ENCODE results near the gene ONECUT3.

The ONECUT3 gene

DNA sequence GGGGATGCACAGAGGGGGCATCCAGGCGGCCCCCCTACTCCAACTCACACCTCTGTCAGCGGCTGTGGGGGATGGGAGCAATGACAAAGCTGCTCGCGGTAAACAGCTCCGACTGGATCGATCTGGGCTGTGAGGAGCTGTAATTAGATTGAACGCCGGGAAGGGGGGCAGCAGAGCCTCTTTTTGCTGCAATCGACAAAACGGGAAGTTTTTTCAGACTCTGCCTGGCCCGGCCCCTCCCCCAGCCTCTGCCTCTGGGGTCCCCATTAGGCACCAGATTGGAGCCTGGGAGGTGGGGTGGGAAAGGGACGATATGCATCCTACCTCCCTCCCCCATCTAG is 16.3 kb downstream of the ONECUT3 start:
- no peak for DNase-seq

DNA sequence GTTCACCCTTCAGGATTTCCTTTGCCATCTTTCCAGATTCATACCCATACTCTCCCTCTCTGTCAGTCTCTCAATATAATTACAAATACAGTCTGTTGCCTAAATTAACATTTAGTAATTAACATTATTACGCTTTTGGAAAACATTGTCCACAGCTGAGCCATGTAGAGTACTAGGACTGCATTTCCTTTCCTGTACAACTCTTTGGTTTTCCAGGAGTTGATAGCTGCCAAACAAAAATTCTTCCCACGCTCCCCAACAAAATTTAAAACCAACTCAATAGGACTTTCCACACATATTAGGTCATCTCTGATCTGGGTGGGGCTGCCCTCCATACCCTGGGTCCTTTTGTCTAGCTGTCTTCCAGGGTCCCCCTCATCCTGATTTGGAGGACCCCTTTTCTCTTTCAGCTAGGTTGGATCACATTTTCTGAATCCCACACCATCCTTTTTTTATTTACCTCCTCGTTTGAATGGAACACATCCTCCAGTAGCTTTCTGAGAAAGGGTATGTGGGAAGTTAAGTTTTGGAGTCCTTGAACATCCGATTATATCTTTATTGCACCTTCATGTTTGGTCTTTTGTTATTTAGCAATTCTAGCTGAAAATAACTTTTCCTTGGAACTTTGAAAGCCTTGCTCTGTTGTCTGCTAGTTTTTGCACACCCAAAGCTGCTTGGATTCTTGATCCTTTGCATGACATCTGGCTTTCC is 17.7 kb downstream of the ONECUT3 start:
- DNase-seq: no peak

DNA sequence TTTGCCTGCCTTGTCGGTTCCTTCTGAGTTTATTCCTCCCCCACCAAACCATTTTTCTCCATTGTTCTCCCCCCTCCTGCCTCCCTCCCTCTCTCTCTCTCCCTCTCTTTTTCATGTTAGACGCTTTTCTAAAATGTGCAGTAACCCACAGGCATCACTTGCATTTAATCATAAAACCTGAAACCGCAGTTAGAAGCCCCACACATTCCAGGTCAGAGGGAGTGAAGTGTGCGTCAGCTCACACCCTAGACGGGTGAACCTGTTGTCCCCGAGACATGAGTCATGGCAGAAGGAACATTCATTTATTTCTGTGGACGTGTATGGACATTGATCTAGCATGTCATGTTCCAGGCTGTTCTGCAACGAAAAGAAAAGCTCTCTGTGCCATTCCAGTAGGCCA is 19.9 kb downstream of the ONECUT3 start:
- DNase-seq: no peak

DNA sequence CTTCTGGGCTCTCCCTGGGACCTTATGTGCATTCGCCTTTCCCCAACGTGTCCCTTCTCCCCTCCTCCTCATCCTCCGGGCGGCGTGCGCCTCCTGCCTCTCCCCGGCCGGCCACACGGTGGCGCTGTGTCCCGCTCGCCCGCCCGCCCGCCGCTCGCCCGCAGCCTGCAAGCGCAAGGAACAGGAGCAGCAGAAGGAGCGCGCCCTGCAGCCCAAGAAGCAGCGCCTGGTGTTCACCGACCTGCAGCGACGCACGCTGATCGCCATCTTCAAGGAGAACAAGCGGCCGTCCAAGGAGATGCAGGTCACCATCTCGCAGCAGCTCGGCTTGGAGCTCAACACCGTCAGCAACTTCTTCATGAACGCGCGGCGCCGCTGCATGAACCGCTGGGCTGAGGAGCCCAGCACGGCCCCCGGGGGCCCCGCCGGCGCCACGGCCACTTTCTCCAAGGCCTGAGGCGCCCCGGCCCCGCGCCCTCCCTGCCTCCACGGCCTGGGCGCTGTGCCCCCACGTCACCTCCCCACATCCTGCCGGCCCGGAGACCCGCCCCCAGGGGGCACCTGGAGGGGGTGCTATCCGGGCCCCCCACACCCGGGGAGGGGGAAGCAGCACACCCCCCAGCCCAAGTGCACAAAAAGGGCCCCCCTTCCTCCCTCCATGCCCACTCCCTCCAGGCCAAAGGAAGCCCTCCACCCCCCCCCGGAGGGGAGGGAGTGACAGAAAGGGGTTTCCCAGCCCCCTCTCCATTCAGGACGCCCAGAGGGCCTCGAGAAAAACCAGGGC is 21.9 kb downstream of the ONECUT3 start:
- no peak for DNase-seq

DNA sequence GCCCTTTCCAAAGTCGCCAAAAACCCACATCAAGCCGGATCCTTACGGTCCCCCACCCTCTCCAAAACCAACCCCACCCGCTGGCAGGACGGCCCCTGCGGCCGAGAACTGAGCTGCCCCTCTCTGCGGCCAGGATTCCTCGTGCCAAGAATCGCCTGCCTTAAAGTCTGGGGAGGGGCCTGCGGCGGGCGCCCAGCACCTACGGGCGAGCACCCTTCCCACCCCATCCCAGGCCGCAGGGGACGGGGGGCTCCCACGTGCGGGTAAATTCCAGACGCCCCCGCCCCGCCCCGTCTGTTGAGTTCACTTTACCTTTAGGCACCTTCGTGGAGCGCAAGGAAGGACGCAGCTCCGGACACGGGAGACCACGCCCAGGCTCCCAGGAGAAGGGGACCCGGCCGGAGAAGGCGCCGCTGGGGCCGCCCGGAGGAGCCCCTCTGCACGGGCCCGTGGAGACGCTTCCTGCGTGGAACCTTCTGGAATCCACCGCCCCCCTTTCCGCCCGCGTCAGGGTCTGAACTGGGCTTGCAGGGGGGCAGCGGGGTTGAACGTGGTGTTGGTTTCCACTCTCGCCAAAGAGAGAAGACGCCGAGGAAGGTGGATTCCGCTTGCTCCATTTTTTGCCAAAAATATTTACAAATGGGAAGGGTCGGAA is 22.8 kb downstream of the ONECUT3 start:
- no peak for DNase-seq

DNA sequence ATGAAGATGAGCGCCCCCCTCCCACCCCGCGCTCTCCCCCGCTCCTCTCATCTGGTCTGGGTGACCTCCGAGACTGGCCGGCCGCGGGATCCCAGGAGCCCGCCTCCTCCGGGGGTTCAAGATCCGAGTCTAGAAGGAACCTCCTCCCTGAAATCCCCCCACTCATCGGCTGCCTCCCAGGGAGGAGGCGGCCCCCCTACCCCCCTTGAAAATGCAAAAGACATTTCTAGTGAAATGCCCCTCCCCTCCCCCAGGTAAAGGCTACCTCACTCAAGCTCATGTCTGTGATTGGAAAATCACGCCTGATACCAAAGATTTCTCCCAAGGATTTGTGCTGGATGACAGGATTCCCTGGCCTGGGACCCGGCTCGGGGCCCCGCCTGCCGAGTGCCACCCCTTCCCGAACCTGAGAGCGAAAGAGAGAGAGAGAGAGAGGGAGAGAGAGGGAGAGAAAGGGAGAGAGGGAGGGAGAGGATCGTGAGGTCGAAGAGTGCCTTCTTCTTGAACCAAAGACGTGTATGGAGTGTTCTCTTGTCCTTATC is 23.4 kb downstream of the ONECUT3 start:
- no peak for DNase-seq

DNA sequence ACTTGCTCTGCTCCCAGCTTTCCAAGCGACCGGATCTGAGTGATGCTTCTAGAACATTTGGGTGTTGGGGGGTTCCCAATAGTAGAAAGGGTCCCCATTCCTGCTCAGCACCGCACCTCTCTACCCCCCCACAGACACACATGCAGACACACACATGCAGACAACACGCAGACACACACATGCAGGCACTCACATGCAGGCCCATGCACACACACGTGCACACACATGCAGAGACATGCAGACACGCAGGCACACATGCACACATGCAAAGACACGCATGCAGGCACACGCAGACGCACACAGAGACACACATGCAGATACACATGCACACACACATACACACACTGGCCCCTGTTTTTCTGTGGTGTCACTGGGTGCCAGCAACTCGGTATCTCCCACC is 23.8 kb downstream of the ONECUT3 start:
- DNase-seq: no peak

DNA sequence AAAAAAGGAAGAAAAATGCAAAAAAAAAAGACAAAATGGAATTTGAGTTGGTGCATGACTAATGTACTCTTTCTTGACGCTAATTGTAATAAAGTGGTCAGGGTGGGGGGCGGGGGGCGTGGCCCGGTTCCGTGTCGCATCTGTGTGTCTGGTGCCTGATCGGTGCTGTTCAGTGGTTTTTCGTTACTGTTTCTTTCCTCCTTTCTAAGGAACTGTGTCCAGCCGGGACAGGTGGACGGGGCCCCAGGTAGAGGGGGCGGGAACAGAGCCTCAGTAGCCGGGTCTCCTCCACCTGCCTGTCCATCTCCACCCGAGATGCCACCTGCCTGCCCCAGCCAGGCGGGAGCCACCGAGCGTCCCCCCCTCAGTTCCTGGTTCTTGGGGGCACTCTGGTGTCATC is 26.3 kb downstream of the ONECUT3 start:
- DNase-seq: no peak

DNA sequence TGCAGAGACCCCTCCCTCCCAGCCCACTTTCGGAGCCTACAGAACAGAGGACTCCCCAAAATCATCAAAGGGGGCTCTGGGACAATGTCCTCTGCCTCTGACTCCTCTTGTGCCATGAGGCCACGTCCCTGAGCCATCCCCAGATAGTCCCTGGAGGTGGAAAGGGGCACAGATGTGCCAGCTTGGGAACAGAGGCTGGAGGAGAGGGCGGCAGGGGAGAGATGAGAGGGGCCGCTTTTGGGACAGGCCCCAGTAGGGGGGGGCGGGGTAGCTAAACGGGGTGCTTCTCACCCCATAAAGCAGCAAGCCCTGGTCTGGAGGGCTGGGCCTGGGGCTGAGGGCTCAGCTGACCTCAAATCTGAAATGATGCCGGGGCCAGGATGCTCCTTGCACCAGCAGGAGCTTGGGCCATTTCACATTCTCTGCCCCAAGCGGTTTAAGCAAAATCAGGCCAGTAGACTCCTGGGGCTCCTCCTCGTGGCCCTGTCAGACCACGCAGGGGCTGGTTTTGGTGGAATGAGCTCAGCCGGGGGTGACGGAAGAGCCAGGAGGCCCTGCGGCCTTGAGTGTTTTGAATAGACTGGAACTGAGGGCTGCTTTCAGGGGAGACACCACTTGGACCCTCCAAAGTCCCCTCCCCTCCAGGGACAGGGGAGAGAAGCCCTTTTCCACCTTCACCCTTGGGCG is 27.1 kb downstream of the ONECUT3 start:
- no peak for DNase-seq

DNA sequence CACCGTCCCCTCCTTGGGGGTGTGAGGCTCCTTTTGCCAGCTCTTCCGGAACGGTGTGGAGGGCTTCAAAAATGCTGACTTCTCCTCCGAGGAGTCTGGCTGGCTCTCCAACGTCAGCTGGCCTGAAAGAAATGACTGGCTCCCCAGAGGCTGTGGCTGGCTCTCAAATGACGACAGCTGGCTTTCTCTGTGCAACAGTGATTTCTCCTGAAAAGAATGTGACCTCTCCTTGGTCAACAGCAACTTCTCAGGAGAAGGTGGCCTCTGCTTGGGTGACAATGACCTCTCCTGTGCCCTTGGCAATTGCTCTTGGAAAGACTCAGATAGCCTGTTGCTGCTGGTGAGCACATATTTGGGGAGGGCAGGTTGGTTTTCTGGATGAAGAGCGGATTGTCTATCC is 29.2 kb downstream of the ONECUT3 start:
- no peak for DNase-seq

DNA sequence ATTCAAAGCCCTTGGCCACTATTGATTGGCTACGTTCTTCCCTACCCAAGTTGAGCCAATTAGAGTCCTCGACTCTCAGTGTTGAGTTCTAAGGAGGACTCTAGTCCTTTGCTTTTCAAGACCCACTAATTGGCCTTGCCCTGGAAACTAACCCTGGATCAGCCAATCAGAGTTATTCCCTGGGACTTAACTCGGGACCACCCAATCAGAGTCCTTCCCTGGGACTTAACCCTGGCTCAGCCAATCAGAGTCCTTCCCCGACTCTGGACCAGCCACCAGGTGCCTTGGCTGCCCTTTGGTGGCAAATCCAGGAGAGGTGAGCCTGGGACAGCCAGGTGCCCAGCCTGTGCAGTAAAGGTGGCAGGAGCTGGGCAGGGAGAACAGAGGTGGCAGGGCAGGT is 30.0 kb downstream of the ONECUT3 start:
- DNase-seq: no peak

DNA sequence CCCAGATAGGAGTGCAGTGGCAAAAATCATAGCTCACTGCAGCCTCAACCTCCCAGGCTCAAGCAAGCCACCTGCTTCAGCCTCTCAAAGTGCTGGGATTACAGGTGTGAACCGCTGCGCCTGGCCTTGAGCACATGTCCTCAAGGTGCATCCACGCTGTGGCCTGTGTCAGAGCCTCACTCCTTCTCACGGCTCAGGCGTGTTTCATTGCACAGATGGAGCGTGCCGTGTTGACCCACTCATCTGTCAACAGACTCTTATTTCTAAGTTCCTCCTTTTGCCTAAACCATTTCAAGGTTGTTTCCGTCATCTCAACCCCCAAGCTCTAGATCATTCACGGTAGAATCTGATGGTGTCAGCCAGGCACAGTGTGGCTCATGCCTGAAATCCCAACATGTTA is 30.6 kb downstream of the ONECUT3 start:
- no peak for DNase-seq

DNA sequence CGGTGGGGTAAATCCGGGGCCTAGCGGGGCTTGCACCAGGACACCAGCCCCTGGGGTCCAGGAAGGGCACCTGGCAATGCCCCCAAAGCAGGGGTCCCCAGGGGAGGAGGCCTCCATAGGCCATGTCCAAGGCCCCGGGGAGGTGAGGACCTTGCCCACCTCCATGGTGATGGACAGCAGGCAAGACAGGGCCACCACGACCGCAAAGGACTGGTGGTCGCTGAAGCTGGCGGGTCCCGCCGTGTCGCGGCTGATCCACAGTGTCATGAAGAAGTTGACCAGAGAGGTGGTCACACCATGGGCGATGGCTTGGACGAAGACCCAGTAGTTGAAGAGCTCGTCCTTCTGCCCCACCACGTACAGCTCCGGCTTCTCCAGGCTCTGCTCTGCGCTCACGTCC is 32.0 kb downstream of the ONECUT3 start:
- no peak for DNase-seq

DNA sequence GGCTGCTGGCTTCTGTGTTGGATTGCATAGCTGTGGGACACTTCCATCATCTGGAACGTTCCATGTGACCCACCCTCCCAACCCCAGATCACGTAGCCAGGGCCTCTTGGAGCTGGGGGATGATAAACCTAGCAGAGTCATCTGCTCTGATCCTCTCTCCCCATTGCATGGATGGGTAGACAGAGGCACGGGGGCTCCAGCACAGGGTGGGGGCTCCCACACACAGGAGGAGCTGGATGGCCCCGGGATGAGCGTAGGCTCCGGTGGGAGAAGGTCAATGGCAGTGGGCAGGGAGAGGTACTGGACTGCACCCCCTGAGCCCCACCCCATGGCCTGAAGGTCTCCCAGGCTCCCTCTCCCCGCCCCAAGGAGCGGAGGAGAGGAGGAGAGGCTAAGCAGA is 33.4 kb downstream of the ONECUT3 start:
- no peak for DNase-seq

DNA sequence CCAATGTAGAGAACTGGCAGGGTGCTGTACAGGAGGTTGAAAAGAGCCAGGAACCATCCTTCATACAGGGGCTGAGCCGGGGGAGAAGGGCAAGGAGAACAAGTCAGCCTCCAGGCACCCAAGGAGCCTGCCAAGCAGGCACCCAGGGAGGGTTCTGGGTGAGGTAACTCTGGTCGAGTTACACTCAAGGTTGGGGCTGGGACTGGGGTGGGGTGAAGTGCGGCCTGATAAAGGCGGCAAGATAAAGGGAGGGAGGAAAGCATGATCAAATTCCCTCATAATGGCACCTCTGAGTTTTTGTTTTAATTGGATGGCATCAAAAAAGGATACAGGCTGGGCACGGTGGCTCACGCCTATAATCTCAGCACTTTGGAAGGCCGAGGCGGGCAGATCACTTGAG is 33.8 kb downstream of the ONECUT3 start:
- DNase-seq: no peak

DNA sequence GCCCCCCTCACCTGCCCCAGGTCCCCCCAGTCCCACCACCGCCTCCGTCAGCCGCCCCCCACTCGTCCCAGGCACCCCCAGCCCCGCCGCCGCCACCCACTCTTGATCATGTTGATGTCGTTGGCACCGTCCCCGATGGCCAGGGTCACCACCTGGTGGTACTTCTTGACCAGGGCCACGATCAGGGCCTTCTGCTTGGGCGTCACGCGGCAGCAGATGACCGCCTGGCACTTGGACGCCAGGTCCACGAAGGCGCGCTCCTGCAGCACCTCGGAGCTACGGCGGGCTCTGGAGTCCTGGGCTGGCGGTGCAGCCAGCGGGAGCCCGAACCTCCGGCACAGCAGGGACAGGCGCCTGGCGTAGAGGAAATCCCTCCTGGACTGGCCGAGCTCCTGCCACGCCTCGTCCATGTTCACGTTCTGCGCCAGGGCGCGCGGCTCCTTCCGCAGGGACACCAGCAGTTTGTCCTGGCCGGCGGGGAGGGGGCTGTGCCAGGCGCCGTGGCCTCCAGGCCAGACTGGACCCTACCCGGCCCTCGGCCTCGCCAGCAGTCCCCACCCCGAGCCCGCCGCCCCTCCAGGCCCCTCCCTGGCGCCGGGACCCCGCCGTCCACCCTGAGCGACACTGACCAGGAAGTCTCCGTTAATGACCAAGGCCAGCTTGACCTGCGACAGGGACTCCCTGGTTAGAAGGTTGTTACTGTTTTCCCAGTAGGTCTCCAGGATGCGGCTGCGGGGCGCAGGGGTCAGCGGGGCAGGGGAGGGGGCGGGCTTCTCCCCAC is 36.1 kb downstream of the ONECUT3 start:
- DNase-seq: no peak

DNA sequence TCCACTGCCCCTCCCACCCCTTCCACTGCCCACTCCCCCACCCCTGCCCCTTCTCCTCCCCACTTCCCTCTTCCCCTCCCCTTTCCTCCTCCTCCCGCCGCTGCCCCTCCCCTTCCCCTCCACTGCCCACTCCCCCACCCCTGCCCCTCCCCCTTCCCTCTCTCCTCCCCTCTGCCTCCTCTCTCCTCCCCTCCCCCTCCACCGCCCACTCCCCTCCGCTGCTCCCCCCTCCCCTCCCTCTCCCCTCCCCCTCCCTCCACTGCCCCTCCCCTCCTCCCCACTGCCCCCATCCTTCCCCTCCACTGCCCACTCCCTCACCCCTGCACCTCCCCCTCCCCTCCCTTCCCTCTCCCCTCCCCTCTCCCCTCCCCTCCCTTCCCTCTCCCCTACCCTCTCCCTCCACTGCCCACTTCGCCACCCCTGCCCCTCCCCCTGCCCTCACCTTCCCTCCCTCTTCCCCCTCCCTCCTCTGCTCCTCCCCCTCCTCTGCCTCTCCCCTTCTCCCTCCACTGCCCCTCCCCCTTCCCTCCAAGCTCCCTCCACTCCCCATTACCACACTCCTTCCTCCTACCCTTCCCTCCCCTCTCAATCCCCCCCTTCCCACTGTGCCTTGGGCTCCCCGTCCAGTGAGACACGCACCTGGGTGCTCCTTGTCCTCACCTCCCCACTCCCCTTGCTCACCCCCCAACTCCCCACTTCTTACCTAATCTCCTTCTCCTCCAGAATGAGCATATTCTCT is 36.9 kb downstream of the ONECUT3 start:
- no peak for DNase-seq

DNA sequence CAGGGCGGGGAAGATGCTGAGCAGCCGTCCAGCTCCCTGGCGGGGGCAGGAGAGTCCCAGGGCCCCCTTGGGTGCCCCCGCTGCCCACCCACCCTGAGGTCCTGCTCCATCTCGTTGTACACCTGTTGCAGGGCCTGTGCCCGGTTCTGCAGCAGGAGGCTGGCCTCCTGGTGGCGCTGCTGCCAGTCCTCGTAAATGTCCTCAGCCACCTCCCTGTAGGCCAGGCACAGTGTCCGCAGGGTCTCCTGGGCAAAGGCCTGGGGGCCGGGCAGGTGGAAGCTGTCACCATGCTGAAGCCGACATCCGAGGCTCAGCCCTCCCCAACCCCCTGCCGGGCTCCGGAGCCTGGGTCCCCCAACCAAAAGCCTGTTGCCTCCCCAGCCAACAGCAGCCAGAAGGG is 38.6 kb downstream of the ONECUT3 start:
- DNase-seq: no peak

DNA sequence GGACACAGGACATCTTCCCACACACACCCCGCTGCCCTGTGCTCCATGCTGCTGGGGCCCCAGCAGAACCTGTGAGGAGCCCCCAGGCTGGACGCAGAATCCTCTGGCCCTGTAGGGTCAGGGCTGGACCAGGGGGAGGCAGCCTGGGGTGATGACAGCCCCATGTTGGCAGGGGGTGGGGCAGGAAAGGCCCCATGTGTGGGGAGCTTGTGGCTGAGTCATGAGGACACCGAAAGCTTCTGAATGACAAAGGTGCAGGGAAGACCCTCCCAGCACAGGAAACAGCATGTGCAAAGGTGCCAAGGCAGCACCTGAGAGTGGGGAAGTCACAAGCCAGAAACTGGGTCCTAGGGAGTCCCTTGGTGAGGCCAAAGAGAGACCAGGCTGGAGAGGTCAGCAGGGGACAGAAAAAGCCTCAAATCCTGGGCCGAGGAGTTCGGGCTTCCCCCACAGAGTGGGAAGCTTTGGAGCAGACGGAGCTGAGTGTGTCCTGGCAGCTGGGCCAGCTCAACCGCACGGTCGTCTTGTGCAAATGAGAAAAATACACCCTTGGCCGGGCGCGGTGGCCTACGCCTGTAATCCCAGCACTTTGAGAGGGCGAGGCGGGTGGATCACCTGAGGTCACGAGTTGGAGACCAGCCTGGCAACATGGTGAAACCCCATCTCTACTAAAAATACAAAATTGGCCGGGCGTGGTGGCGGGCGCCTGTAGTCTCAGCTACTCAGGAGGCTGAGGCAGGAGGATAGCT is 41.3 kb downstream of the ONECUT3 start:
- no peak for DNase-seq

DNA sequence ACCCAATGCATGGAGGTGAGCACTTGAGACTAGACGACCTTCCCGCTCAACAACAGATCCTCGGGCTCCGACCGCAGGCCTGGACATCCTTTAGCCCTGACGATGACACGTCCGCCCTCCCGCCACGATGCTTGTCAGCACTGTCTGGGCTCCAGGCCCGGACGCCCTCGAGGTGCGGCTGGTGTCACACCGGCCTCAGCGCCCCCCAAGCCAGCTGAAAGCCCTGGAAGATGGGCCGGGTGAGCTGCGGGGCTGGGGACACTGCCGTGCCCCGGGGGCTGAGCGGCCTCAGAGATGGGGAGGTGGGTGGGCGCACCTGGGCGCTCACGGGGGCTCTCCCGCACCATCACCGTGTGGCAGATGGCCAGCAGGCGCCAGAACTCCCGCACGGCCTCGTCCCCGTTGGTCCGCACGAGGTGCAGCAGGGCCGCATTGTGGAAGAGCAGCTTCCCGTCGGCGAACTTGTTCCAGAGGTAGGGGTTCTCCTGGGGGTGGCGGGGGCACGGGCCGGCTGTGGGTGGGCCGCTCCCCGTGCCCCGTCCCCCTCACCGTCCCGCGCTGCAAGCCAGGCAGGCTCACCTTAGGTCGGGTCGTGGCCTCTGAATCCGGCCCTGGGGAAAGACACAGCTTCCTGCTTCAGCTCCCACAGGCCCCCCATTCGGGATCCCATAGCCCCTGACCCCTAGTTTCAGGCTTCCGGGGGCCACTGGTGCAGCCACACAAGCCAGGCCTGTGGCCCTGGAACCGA is 43.3 kb downstream of the ONECUT3 start:
- DNase-seq: no peak
